ENCODE data around the gene OTUB1.
"Not testable (repeated sequence)": the region's sequence is repeated elsewhere in the genome, so short reads cannot be mapped to it uniquely, and the experiment has no call there.

The OTUB1 gene, protein sequence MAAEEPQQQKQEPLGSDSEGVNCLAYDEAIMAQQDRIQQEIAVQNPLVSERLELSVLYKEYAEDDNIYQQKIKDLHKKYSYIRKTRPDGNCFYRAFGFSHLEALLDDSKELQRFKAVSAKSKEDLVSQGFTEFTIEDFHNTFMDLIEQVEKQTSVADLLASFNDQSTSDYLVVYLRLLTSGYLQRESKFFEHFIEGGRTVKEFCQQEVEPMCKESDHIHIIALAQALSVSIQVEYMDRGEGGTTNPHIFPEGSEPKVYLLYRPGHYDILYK

DNA sequence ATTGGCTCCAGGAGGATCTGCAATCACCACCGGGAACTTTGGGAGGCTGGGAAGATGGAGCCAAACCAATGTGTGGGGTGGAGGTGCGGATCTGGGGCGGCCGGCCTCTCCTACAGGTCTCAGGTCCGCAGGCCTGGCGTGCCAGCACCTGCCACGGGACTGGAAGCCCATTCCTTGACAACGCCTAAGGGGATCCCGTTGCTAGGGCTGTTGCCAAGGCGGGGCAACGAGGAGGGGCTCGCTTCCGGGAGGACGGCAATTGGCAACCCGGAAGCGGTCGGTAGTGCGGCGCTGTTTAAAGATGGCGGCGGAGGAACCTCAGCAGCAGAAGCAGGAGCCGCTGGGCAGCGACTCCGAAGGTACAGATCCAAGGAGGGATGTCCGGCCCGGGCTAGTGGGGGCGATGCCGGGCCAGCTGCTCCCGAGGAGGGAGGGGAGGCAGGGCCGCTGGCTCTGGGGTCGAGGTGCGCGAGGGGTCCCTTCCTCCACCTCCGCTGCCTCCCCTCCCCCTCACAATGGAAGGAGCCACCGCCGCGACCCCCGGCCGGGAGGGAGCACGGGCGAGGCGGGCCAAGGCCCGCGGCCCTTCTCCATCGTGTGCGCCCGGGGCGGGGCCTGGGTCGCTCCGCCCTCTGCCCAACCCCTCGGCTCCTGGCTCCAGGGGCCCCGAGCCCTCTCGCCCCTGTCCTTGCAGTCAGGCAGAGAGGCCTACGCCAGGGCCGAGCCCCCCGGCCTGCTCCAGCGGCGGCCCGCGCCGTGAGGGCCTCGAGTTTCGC, at the start of gene OTUB1:
TSS of gene OTUB1 (plus strand) at position 283 of the 776 bp plus-strand sequence. CDS start at position 302, 19 bp downstream.
- peak; percentile 92 for DNase-seq (ENCODE audit: low spot score)

DNA sequence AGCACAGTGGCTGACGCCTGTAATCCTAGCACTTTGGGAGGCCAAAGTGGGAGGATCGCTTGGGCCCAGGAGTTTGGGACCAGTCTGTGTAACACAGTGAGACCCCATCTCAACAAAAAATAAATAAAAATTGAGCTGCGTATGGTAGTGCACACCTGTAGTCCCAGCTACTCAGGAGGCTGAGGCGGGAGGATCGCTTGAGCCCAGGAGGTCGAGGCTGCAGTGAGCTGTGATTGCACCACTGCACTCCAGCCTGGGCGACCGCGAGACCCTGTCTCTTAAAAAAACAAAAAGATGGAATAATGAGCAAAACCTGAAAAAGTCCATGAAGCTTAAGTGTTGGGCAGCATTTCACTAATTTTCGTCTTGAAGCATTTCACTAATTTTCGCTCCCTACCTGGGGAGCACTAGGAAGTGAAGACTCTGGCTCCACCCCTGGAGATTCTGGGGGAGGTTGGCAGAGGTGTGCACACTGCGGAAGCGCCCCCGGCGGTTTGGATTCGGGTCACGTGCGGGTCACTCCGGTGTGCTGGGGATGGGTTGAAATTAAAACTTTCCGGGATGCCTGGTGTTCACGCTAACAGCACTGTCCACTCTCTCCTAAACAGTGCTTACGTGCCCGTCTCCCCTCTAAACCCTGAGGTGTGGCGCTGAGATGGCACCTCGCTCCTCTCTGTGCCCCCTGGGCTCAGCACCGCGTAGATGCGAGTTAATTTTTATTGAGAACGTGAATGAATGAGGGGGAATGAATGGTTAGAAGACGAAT, 48.3 kb upstream of the OTUB1 start:
- DNase-seq (ENCODE audit: low spot score), result no peak

DNA sequence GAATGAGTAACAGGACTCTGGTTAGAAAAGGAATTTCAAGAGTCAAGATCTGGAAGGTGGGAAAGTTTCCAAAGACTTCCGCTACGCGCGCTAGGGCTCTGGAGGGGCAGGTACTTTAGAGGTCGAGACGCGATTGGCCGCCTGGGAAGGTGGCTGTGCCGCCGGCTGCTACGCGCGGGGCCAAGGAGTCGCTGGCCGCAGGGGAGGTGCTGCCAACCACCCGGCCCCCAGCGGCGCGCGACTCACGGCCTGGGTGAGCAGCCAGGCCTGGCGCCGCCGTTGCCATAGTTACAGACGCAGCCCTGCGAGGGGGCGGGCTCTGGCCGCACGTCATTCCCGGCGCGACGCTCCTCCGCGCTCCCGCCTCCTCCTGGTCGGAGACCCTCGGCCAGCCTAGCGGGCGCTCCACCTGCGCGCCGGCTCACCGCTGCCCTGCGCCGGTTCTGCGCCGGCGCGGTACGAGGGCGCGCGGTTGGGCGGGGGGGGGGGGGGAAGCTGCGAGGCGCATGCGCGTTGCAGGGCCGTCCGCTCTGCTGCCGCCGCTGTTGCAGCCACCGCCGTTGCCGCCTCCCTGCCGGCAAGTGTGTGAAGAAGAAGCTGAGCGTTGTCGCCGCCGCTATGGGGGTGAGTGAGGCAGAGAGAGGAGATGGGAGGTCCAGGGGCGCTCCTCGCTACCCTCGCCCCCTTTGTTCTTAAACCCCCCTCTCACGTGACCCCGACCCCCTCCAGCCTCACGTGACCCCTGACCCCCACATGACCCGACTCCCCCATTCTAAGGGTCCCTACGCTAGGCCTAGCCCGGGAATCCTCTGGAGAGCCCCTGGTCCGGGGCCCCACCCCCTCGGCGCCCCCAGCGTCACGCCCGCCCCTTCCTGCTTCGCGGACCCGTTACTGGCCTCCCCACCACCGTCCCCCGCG, 47.5 kb upstream of the OTUB1 start, which contains the start of gene NAA40:
TSS of gene NAA40 (plus strand) at position 524 of the 918 bp plus-strand sequence. CDS start at position 619, 95 bp downstream.
- DNase-seq (ENCODE audit: low spot score), result peak; percentile 98

DNA sequence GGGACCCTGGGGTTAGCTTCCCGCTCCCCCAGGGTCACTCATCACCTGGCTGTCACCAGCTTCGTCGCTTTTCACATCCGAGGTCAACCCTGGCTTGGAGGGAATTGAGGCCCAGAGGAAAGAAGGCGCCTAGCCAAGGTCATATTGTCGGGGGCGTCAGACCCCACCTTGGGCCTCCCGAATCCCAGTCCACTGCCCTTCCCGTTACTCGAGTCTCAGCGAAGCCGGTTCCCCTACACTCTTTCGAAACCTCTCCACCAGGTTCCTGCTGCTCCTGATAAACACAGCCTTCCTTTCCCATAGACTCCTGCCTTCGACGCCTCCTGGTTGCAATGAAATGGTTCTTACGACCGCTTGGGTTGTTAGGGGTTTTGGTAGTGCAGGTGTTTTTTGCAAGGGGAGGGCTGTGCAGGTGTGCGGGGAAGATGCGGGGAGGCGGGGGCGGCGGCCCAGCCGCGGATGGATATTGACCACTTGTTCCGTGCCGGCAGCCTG, 46.8 kb upstream of the OTUB1 start:
- no peak for DNase-seq (ENCODE audit: low spot score)

DNA sequence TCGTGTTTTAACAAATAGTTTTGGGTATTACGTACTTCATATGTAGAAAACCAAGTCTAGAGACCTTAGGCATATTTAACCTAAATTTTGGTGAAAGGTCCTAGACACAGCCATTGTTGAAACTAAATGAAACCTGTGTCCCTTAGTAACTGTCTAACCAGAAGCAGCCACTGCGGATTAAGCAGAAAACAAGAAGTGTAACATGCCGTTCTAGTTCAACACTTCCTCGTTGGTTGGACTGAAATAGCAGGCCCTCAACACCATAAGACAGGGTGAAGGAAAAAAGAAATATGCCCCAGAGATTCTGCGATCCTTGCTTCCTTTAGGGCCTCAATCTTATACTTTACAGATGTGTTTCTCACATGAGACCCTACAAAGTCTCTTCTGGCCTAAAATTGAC, 45.5 kb upstream of the OTUB1 start:
- DNase-seq (ENCODE audit: low spot score), result no peak

DNA sequence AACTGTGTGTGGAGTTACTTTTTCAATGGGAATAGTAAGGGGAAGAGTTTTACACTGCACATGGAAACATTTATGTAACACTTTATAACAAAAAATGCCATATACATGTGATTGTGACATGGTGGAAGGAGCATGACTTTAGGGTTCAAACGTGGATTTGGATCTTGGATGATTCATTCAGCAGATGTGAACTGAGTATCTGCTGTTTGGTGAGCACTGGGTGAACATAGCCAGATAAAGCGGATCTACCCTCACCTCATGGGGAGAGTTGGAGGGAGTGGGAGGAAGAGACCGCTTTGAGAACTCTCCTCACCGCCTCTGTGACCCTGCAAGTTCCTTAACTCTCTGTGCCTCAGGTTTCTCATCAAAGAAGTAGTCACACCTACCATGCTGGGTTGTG, 44.3 kb upstream of the OTUB1 start:
- DNase-seq (ENCODE audit: low spot score), result no peak

DNA sequence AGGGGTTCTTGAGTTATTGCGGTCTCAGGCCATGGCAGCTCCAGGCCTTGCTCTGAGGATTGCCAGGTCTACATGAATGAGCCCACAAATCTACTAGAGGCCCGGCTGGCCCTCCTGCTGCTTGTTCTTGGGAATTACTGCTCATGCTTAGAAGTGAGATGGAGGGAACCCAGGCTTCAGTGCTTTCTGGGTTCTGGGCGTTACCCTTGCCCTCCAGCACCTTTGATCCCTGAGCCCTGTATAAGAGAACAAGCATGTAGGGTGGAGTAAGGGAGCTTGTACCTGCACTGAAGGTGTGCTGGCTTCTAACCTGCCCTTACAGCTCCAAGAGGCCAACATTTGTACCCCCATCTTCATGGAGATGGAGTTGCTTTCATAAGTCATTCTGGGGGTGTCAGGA, 43.4 kb upstream of the OTUB1 start:
- no peak for DNase-seq (ENCODE audit: low spot score)

DNA sequence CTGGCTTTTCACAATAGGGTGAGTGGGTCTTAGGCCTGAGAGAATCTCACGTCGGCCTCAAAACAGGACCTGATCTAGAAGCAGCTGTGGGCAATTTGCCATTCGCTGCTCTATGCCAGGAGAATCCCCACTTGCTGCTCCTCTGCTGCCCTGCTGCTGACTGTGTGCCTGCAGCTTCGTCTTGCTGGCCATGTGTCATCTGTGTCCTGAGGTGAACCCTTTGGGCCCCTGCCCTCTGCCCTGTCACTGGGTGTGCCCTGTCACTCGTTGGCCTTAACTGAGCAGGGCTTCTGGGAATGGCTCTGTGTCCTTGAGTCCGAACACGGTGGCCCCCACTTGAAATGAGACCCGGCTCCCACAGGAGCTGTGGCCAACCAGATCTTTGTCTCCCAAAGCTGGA, 41.3 kb upstream of the OTUB1 start:
- no peak for DNase-seq (ENCODE audit: low spot score)

DNA sequence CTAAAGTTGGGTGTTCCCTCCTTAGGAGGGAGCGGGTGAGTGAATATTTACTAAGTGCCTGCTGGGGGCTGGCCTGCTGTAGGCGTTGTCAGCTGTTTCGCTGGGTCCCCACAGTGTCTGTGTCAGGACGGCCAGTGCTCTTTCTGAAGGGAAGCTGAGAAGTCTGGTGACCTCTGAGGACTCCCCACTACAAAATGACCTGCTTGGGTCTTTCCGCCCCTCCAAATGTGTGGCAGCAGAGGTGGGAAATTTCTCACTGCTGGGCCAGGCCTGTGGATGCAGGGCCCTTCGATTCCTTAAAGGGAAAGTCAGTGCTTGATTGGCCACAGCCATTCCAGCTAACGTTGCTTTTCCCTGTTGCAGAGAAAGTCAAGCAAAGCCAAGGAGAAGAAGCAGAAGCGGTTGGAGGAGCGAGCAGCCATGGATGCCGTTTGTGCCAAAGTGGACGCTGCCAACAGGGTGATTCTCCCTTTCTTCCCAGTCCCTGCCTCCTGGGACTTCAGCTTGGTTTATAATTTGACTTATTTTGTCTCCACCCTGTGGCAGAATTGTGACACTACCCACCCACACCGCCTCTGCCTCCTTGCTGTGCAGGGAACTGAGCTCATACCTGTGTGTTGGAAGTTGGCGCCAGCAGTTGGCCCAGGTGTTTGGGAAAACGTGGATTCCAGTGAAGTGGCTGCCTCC, 40.6 kb upstream of the OTUB1 start:
- peak; percentile 70 for DNase-seq (ENCODE audit: low spot score)

DNA sequence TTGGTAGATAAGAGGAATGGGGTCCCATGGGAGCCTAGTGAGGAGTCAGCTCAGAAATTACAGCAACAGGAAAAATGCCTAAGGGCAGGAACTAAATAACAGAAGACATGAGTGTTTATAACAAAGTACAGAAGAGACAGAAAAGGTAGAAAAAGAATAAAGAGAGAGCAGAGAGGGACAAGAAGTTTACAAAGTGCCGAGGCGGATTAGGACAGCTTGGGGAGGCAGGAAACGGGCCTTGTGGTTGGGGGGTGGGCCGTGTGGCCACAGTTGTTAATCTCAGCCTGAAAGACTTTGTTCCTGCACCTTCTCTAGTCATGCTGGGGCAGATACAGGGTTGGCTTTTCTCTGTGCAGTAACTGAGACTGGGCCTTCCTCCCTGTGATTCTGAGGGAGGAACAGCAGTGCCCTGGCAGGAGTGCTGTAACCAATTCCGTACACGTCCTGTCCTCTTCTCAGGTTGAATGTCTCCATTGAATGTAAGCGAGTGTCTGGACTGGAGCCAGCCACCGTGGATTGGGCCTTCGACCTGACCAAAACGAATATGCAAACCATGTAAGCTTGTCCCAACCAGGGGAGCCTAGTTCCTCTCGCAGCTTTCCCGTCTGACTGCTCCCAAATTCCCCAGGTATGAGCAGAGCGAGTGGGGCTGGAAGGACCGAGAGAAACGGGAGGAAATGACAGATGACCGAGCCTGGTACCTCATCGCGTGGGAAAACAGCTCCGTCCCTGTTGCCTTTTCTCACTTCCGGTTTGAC, 34.3 kb upstream of the OTUB1 start:
- DNase-seq (ENCODE audit: low spot score), result no peak

DNA sequence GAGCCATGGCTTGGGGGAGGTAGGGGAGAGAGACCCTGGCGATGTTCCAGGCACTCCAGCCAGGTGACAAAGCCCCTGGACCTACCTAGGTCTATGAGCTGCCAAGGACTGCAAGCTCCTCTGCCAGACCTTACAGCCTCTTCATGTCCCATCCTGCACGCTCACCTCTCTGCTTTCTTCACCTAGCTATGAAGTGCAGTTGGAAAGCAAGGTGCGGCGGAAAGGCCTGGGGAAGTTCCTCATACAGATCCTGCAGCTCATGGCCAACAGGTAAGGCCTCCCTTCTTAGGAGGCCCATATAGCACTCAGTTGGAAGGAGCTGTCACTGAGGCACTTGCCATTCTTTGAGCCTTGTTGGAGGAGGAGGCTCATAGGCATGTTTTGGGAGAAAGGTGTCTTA, 33.7 kb upstream of the OTUB1 start:
- DNase-seq (ENCODE audit: low spot score), result no peak

DNA sequence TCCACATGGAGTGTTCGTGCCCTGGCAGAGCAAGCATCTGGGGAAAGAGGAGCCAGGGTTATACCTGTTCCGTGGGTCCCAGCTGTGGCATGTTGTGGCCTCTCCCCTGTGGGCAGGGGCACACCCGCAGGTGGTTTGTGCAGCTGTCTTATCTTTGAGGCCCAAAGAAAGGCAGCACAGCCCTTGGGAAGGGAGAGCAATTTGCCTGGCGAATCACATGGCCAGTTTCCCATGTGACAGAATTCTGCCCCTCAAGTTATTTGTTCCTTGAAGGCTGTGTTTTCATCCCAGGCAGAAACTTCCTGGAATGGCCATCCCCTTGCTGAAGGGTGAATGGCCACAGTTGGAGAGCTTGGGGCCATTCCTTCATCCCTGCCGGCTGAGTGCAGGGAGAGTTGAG, 28.2 kb upstream of the OTUB1 start:
- no peak for DNase-seq (ENCODE audit: low spot score)

DNA sequence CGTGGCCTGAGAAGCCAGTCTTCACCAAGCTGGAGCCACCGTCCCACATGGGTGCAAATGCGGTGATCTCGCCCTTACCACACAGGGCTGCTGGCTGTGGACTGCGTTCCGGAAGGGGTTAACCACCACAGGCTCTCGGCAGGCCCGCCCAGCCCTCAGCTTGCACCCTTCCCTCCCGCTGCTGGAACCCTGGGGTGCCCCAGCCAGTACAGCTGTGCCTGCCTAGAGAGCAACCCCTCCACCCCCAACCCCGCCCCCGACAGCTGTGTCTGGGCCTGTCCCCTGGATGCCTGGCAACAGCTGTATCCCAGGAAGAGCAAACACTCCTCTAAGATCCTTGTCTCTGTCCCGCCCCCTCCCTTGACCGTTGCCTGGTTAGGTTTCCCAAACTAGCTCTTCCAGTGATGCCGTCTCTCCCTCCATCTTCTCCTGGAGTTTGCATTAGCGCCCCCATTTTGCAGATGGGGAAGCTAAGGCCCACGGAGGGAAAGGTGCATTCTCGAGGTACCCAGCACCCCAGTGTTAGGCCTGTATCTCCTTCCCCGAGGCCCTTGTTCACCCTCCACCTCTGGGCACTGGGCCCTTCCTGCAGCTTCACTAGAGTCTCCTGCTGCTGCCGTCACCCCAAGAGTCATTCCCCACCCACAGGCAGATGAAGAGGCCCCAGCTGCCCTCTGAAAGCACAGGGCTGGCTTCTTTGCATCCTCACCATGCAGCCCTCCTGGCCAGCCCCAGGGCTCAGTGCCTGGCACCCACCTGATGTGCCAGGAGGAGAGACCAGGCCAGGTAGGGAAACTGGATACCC, 24.4 kb upstream of the OTUB1 start:
- DNase-seq (ENCODE audit: low spot score), result no peak

DNA sequence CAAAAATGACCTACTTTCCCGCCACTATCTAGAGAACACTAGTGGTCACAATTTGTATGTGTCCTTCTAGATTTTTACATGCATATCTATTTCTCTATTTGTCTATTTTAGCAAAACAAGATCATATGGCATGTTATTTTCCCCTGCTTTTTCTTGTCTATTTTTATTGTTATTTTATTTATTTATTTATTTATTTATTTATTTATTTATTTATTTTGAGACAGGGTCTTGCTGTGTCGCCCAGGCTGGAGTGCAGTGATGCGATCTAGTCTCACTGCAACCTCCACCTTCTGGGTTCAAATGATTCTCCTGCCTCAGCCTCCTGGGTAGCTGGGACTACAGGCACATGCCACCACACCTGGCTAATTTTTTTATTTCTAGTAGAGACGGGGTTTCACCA, 22.3 kb upstream of the OTUB1 start:
- not testable (repeated sequence) for DNase-seq (ENCODE audit: low spot score)

DNA sequence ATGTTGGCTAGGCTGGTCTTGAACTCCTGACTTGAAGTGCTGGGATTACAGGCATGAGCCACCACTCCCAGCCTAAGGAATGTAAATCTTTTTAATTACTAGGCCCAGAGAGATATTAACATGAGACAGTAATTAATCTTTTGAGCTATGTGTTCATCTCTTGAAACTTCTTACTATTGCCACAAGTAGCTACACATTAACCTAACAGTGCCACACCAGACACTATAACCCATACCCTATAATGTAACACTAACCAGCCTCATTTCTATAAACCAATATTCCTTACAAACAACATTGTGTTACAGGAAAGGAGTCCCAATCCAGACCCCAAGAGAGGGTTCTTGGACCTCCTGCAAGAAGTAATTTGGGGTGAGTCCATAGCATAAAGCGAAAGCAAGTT, 19.8 kb upstream of the OTUB1 start:
- DNase-seq (ENCODE audit: low spot score), result no peak

DNA sequence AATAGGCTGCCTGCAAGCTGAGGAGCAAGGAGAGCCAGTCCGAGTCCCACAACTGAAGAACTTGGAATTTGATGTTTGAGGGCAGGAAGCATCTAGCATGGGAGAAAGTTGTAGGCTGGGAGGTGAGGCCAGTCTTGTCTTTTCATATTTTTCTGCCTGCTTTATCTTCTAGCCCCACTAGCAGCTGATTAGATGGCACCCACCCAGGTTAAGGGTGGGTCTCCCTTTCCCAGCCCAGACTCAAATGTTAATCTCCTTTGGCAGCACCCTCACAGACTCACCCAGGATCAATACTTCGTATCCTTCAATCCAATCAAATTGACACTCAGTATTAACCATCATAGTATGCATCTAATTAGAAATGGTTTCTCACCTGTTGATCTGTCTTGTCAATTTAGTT, 16.8 kb upstream of the OTUB1 start:
- DNase-seq (ENCODE audit: low spot score), result no peak

DNA sequence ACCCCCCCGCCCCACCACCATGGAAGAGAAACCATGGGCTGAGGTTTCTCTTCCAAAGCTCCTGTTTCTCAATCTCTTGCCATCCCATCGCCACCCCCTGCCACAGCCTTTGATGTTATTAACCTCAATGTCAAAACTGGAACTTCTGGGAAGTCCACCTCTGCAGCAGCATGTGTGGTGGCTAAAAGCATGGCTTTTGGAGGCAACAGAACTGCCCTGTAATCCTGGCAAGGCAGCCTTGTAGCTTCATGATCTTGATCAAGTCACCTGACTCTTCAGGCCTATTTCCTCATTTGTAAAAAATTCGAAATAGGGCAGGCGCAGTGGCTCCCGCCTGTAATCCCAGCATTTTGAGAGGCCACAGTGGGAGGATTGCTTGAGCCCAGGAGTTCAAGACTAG, 15.3 kb upstream of the OTUB1 start:
- DNase-seq (ENCODE audit: low spot score), result no peak

DNA sequence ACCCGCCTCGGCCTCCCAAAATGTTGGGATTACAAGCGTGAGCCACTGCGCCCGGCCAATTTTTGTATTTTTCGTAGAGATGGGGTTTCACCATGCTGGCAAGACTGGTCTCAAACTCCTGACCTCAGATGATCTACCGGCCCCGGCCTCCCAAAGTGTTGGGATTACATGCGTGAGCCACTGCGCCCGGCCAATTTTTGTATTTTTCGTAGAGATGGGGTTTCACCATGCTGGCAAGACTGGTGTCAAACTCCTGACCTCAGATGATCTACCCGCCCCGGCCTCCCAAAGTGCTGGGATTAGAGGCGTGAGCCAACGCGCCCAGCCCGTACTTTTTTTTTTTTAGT, 12.4 kb upstream of the OTUB1 start:
- not testable (repeated sequence) for DNase-seq (ENCODE audit: low spot score)
